Panc1 (cell line): ENCODE results near the gene DLG2.

Source experiments
- CTCF ChIP-seq: fragments of 450-650 bp; IDR thresholded peaks from 2 replicates; pipeline ENCODE4 v1.5.1; 2017; ENCODE audit warnings: mild to moderate bottlenecking
- POLR2AphosphoS5 ChIP-seq: IDR thresholded peaks from 2 replicates; pipeline ENCODE4 v1.6.1; 2012; ENCODE audit warnings: mild to moderate bottlenecking, low read depth, low read length, moderate library complexity
- SIN3A ChIP-seq: IDR thresholded peaks from 2 replicates; pipeline ENCODE4 v1.6.1; 2012; ENCODE audit warnings: low read depth, mild to moderate bottlenecking, low read length, moderate library complexity, borderline replicate concordance; ENCODE audit not compliant: insufficient read depth
- TCF7L2 ChIP-seq: IDR thresholded peaks from 2 replicates; pipeline ENCODE4 v1.6.1; 2011; ENCODE audit warnings: mild to moderate bottlenecking, low read depth, low read length, inconsistent platforms
- TF ChIP-seq, protein P1 (sequence below), 2 experiments: IDR thresholded peaks; 2 replicates each; pipeline ENCODE4 v1.6.1; 2011 to 2012; ENCODE audit warnings: low read depth in 2 of 2, control low read depth in 1 of 2, low read length in 1 of 2, mild to moderate bottlenecking in 1 of 2, moderate library complexity in 1 of 2; ENCODE audit not compliant: insufficient read depth in 1 of 2

DNA sequence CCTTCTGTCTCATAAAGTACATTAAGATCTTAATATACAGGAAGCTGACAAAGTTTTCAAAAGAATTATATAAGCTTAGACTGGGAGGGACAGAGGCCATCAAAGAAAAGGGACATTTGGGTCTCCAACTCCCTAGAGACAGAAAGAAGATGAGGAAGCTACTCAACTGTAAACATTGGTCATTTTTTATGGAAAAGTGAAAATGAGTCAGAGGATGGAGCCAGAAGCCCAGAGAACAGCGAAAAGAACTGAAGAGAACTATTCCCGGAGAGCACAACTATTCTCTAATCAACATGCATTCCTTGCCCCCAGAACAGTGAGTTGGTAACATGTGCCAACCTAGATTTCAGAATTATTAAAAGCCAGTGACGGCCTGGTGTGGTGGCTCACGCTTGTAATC, 779.3 kb downstream of the DLG2 start:
- TF ChIP-seq CTCF (no peak), POLR2AphosphoS5 (no peak), TCF7L2 (no peak), SIN3A (no peak)
- TF ChIP-seq, protein P1, sequence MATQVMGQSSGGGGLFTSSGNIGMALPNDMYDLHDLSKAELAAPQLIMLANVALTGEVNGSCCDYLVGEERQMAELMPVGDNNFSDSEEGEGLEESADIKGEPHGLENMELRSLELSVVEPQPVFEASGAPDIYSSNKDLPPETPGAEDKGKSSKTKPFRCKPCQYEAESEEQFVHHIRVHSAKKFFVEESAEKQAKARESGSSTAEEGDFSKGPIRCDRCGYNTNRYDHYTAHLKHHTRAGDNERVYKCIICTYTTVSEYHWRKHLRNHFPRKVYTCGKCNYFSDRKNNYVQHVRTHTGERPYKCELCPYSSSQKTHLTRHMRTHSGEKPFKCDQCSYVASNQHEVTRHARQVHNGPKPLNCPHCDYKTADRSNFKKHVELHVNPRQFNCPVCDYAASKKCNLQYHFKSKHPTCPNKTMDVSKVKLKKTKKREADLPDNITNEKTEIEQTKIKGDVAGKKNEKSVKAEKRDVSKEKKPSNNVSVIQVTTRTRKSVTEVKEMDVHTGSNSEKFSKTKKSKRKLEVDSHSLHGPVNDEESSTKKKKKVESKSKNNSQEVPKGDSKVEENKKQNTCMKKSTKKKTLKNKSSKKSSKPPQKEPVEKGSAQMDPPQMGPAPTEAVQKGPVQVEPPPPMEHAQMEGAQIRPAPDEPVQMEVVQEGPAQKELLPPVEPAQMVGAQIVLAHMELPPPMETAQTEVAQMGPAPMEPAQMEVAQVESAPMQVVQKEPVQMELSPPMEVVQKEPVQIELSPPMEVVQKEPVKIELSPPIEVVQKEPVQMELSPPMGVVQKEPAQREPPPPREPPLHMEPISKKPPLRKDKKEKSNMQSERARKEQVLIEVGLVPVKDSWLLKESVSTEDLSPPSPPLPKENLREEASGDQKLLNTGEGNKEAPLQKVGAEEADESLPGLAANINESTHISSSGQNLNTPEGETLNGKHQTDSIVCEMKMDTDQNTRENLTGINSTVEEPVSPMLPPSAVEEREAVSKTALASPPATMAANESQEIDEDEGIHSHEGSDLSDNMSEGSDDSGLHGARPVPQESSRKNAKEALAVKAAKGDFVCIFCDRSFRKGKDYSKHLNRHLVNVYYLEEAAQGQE (IDR thresholded peaks at IDR 0.05; ENCODE audit: insufficient read depth in 1 of 2, low read depth in 2 of 2, low read length in 1 of 2) = no peak
